ENCODE data around the gene AHR.
"Not testable (repeated sequence)": the region's sequence is repeated elsewhere in the genome, so short reads cannot be mapped to it uniquely, and the experiment has no call there.

AHR gene

DNA sequence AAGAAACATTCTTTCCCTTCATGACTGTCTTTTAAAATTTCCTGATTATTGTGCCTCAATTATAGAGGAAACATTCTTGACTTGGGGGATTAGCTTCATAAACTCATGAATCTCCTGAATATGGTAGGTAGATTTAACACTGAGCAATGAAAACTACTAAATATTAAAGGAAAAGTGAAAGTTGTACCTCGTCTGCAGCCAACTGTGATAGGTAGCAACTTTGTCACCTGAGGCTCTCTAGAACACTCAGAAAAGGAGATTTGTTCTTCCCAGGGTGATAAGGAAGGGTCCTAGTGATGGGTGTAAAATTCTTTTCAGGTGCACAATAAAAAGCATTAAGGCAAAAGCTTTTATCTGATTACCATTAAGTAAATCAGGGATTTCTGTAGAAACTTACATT lies 78.1 kb downstream of the AHR start:
- DNase-seq (ENCODE audit: low read depth in 2 of 2), result no peak

DNA sequence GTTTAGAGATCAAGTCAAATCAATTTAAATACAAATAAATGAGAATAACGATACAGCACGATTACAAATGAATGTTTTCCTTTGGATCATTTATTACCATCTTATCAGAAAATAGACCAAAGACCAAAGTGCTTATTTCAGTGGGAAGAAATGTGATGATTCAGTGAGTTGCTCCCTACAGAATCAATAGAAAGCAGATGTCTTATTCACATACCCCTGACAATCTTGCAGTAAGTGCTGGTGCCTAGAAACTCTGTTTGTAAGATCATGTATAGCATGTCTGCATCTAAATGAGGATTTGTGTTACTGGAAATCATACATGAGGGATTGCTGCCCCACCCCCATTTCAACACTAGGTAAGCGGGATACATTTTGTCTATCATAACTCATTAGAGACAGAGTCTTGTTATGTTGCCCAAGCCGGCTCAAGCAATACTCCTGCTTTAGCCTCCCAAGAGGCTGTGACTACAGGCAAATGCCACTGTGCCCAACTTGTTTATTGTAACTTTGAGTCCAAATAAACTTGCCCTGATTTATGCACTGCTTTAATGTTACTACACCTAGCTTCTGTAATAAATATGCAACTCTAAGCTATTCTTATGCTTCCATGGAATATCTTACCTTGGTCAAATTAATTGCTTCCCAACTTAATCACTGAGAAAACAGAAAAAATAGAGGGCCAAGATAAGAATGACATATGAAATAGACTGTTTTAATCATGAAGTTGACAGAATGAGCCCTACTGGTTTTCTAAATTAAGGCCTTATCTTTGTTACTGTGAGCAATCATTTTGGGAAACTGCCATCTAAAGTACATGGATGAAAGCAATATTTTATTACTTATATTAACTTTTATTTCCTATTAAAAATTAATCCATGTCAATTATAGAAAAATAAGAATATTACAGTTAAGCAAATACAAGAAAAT lies 82.5 kb downstream of the AHR start:
- DNase-seq (ENCODE audit: low read depth in 2 of 2), result no peak

DNA sequence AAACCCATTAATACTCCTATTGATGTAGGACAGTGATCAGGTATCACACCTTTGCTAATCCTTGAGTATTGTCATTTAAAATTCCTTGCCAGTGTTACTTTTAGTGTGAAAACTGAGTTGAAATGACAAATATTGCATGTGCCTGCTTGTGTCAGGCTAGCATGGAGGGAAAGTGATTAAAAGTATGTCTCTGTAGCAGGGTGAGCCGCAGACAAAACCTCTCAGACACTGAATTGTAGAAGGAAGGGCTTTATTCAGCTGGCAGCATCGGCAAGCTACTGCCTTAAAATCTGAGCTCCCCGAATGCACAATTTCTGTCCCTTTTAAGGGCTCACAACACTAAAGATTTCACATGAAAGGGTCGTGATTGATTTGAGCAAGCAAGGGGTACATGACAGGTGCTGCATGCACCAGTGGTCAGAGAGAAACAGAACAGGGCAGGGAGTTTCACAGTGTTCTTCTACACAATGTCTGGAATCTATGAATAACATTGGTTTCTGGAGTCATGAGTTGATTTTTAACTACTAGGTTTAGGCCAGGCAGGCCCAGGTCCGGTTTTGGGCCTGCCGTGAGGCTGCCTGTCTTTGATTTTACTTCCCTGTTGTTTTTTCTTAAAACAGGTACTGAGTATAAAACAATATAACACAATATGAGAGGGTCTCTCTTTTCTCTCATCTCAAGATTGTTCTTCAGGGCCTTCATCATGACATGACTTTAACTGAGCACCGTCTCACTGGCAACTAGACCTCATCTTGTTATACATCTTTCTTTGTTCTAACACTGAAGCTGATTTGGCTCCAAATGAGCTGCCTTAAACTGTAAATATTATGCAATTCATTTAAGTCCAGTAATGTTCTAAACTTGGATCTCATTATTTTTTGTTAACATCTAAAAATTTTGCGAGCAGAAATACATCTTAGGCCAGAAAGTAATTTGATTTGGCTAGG lies 84.2 kb downstream of the AHR start:
- DNase-seq (ENCODE audit: low read depth in 2 of 2), result not testable (repeated sequence)

DNA sequence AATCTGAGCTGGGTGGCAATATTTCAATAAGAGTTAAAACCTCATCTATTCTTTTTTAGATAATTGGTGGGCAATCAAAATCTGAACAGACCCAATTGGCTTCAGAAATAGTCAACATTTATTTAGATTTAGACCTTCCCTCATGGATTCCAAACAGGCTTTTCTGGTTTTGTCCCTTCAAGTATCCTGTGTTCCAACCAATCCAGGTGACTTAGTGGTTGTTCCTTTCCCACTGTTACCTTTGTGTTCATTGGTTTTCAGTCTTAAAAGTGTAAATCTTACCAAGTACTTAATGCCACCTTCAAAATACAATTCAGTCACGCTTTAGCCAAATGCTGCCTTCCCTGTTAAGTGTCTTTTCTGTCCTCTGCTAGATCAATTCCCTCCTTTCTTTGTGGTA lies 85.9 kb downstream of the AHR start:
- DNase-seq (ENCODE audit: low read depth in 2 of 2), result no peak

DNA sequence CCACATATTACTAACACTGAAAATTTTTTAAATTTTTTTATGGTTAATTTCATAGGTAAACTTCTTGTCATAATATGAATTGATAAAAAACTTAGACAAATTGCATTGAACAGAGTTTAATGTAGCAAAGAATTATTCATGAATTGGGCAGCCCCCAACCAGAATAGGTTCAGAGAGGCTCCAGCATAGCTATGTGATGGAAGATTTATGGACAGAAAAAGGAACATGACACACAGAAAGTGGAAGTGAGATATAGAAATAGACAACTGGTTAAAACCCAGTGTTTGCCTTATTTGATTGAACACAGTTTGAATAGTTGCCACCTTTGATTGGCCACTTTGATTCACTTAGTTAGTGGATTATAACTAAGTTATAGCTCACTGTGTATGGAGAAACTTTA lies 87.2 kb downstream of the AHR start:
- DNase-seq (ENCODE audit: low read depth in 2 of 2), result no peak

DNA sequence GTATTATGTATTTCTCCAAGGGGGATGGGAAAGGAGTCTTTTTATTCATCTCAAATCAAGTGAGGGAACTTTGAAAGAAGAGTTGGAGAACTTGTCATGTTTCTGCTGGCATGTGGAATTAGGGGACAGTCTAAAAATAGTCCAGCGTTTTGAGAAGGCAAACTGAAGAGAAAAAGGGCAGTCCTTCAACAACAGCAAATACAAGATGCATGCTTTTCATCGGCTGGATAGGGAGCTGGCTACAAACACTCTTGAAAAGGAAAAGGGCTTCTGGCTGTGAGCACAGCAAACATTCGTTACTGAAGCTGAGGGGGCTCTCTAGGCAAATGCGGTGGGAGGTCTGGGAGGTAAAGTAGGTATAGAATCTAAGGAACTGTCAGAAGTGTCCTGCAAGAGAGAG lies 91.9 kb downstream of the AHR start:
- no peak for DNase-seq (ENCODE audit: low read depth in 2 of 2)

DNA sequence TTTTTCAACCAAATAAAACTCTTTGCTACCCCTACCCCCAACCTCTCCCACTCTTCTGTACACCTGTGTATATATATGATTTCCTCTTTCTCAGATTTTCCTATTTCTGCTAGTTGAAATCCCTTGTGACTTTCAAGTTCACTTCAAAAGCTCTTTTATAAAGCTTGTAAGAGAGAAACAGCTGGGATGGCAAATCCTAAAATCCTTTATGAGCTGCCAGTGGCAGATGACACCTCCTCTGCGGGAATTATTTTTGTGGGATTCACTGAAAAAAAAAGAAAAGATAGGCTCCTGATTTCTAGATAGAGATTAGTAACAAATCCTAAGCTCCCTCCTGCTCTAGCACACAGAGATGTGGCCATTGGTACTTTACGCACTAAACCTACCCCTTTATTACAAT lies 92.9 kb downstream of the AHR start:
- DNase-seq (ENCODE audit: low read depth in 2 of 2), result no peak

DNA sequence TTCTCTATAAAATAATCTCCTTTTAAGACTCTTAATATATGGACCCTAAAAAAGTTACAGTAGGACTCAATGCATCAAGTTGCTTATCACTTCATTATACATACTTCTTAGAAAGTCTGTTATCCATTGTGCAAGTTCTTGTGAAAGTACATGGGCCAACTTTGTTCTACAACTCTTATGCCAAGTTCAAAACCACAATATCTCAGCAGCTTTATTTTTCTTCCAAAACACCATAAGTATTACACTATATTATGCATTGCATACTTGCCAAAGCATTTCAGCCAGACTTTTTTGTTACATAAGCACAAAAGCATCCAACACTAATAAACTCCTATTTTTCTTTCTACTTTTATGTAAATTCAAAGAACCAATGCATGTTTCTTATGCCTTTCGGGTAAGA lies 94.4 kb downstream of the AHR start:
- no peak for DNase-seq (ENCODE audit: low read depth in 2 of 2)

DNA sequence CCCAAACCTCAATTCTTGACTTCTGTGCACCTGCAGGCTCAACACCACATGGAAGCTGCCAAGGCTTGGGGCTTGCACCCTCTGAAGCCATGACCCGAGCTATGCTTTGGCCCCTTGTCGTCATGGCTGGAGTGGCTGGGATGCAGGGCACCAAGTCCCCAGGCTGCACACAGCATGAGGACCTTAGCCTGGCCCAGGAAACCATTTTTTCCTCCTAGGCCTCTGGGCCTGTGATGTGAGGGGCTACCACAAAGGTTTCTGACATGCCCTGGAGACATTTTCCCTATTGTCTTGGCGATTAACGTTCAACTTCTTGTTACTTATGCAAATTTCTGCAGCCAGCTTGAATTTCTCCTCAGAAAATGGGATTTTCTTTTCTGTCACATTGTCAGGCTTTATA lies 96.1 kb downstream of the AHR start:
- DNase-seq (ENCODE audit: low read depth in 2 of 2), result not testable (repeated sequence)
